Stimulated activated CD4-positive, alpha-beta T cell treated with anti-CD3 and anti-CD28 coated beads, Interleukin-4, amount 100 ng/mL, for 48 hours (primary cell): ENCODE measurements around the gene TUBGCP6.
"Not testable (repeated sequence)": the region's sequence is repeated elsewhere in the genome, so short reads cannot be mapped to it uniquely, and the experiment has no call there.

Experiments used
- DNase-seq, 2 donors: peaks; one replicate each; pipeline ENCODE4 v3.0.0-alpha.2; 2020; ENCODE audit warnings: low read depth in 2 of 2

The TUBGCP6 gene

DNA sequence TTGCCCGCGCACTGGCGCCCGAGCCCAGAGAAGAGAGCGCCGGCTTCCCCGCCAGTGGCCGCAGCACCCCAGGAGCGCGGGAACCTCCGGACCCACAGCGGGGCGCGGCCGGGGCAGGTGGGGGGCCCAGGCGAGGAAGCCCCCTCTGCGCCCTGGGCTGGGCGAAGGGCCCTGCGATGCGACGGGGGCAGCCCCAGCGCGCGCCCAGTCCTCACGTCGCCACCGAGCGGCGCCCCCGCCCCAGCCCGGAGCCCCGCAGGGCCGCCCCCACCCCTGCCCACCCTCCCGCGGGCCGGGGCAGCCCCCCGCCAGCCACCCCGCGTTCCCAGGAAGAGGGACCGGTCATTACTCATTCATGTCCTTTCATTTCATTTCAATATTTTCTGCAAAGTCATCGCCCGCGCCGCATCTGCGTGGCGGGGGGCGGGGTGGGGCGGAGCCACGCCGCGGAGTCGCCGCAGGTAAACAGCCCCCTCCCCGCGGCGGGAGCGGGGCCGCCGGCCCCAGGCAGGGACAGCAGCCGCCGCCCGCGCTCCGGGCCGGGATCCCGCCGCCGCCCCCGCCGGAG, 75.0 kb downstream of the TUBGCP6 start:
- peak; percentile 44 to 45 for DNase-seq

DNA sequence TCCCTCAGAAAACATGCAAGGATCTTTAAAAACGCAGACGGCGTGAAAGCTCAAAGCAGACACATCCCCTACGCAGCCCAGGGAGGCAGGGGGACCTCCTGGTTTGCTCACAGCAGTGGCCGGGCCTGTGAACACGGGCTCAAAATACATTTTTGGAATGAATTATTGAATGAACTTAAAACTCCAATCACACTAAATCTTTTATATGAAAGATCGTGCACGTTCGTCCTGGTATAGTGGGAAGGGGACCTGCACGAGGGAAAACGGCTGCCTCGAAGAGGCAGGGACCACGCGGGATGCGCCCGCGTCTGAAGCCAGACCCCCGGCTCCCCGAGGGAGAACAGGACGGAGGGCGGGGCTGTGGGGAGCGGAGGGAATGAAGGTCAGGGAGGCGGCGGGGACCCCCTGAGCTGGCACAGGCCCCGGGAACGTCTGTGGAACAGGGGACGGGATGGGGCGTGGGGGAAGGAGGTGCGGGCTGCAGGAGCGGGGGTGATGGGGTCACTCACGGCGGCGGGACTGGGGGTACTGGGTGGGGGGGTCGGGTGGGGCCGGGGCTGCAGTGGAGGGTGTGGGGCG, 75.6 kb downstream of the TUBGCP6 start:
- DNase-seq, result no peak

DNA sequence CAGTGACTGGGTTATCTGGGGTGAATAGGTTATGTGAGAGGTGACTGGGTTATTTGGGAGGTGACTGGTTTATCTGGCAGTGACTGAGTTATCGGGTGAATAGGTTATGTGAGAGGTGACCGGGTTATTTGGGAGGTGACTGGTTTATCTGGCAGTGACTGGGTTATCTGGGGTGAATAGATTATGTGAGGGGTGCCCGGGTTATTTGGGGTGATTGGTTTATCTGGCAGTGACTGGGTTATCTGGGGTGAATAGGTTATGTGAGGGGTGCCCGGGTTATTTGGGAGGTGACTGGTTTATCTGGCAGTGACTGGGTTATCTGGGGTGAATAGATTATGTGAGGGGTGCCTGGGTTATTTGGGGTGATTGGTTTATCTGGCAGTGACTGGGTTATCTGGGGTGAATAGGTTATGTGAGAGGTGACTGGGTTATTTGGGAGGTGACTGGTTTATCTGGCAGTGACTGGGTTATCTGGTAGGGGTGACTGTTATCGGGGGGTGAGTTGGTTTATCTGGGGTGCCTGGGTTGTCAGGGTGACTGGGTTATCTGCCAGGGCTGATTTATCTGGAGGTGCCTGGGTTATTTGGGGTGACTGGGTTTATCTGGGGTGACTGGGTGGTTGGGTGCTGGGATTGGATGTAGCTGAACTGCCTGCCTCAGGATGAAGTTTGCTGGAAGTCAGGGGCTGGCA, 76.2 kb downstream of the TUBGCP6 start:
- DNase-seq, result not testable (repeated sequence)

DNA sequence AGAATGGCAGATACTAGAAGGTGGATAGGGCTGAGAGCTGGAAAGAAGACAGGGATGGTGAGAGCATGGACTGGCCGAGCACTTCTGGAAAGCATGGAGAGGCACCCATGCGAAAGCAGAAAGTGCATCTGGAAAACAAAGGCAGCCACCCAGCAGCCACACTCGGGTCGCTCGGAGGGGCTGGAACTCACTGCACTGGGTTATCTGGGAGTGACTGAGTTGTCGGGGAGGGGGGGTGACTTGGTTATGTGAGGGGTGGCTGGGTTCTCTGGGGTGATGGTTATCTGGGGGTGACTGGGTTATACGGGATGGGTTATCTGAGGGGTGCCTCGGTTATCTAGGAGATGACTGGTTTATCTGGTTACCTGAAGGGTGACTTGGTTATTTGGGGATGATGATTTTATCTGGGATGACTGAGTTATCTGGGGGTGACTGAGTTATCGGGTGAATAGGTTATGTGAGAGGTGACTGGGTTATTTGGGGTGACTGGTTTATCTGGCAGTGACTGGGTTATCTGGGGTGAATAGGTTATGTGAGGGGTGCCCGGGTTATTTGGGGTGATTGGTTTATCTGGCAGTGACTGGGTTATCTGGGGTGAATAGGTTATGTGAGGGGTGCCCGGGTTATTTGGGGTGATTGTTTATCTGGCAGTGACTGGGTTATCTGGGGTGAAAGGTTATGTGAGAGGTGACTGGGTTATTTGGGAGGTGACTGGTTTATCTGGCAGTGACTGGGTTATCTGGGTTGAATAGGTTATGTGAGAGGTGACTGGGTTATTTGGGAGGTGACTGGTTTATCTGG, 76.9 kb downstream of the TUBGCP6 start:
- DNase-seq, result no peak
